HepG2 (cell line): ENCODE measurements around the gene PLEKHG7. TPM values are rescaled to one million over a fixed set of nuclear protein-coding genes. Genes with fewer than 3 reads are reported as not detected.

Experiments used
- ATAC-seq: fragments of 200-7000 bp; cut with Tn5 transposase; 3 replicates; pipeline ENCODE4 v1.9.1; 2020; ENCODE audit warnings: mild to moderate bottlenecking, moderate library complexity
- BruUV-seq: library from RNA; stranded (reverse); fragments of 400-500 nt; replicated peaks from 2 replicates; lab custom pipeline; 2021; lab: Mats Ljungman, UMichigan
- CTCF ChIA-PET: fragments of 300-600 bp; formaldehyde crosslinking; extraction: SDS; loops from one replicate; lab custom pipeline; 2021; ENCODE audit warnings: low total read pairs, inconsistent platforms, low intra/inter-chr PET ratio; lab: Yijun Ruan, JAX
- POLR2A ChIA-PET: fragments of 350-600 bp; sonication (Branson Sonifier 250); formaldehyde crosslinking; loops from one replicate; lab custom pipeline; 2020; ENCODE audit warnings: antibody characterized with exemption, inconsistent platforms; lab: Yijun Ruan, JAX
- DNase-seq: peaks from one replicate; pipeline ENCODE4 v3.0.0-alpha.2; 2015; ENCODE audit warnings: low spot score
- FAIRE-seq: peaks from 3 replicates; lab custom pipeline; 2011; peaks lifted over from hg19 to GRCh38; lab: Jason Lieb, UNC
- H2AFZ ChIP-seq: one replicate; pipeline ENCODE4 v1.6.1; 2011; ENCODE audit warnings: low read length, inconsistent platforms
- H3K27ac ChIP-seq: fragments of 300-600 bp; 3 replicates; pipeline ENCODE4 v1.8.0; 2011; ENCODE audit warnings: mixed run types, mild to moderate bottlenecking, mixed read lengths, low read length, inconsistent platforms; ENCODE audit not compliant: insufficient read depth; ENCODE audit errors: extremely low read length
- H3K27me3 ChIP-seq, 2 experiments: fragments of 200-600 bp in 1 of 2; 2 replicates in 1 of 2; 3 replicates in 1 of 2; pipeline versions ENCODE4 v1.6.0 to v1.8.0; 2011; ENCODE audit warnings: low read length in 2 of 2, mild to moderate bottlenecking in 2 of 2, moderate library complexity in 2 of 2, inconsistent platforms in 1 of 2; ENCODE audit not compliant: insufficient read depth in 2 of 2, control insufficient read depth in 1 of 2
- H3K36me3 ChIP-seq, 2 experiments: fragments of 200-600 bp in 1 of 2; replicated peaks in 1 of 2; 2 replicates in 1 of 2; 3 replicates in 1 of 2; pipeline versions ENCODE4 v1.5.1 to v1.8.0; 2011; ENCODE audit warnings: low read length in 2 of 2, inconsistent platforms in 1 of 2; ENCODE audit not compliant: insufficient read depth in 2 of 2, control insufficient read depth in 1 of 2
- H3K4me1 ChIP-seq: 2 replicates; pipeline ENCODE4 v1.5.1; 2012; ENCODE audit warnings: low read length, inconsistent platforms; ENCODE audit not compliant: insufficient read depth
- H3K4me2 ChIP-seq: 2 replicates; pipeline ENCODE4 v1.6.0; 2011; ENCODE audit warnings: low read depth, low read length, inconsistent platforms
- H3K4me3 ChIP-seq, 3 experiments: fragments of 200-600 bp in 1 of 3; sonication (generic), shearing (Covaris generic) in 1 of 3; replicated peaks in 1 of 3; 2 replicates each; pipeline ENCODE4 v1.5.1; 2011 to 2016; ENCODE audit warnings: low read length in 3 of 3, inconsistent platforms in 2 of 3, low read depth in 2 of 3, mild to moderate bottlenecking in 2 of 3, control low read depth in 1 of 3, mixed read lengths in 1 of 3; ENCODE audit not compliant: insufficient read depth in 1 of 3
- H3K79me2 ChIP-seq: one replicate; pipeline ENCODE4 v1.6.1; 2011; ENCODE audit warnings: low read length, inconsistent platforms; ENCODE audit not compliant: insufficient read depth
- H3K9ac ChIP-seq: 2 replicates; pipeline ENCODE4 v1.6.0; 2011; ENCODE audit warnings: mild to moderate bottlenecking, low read depth, low read length, inconsistent platforms; ENCODE audit not compliant: insufficient read depth
- H3K9me3 ChIP-seq: 2 replicates; pipeline ENCODE4 v1.5.1; 2012; ENCODE audit warnings: mild to moderate bottlenecking, low read length
- H4K20me1 ChIP-seq: 2 replicates; pipeline ENCODE4 v1.6.0; 2011; ENCODE audit warnings: inconsistent platforms, mild to moderate bottlenecking, low read length, moderate library complexity; ENCODE audit not compliant: insufficient read depth
- ATF7 ChIP-seq, 2 experiments: fragments of 450-650 bp in 1 of 2; sonication (generic) in 1 of 2; formaldehyde crosslinking in 1 of 2; IDR thresholded peaks; 2 replicates each; pipeline versions ENCODE4 v1.4.0 to v1.6.1; 2016 to 2020; ENCODE audit warnings: antibody characterized with exemption in 1 of 2, mild to moderate bottlenecking in 1 of 2, missing genetic modification reagents in 1 of 2
- CTCF ChIP-seq: sonication (generic); formaldehyde crosslinking; IDR thresholded peaks from 2 replicates; pipeline ENCODE4 v1.5.0; 2020; ENCODE audit warnings: mild to moderate bottlenecking, missing genetic modification reagents, moderate library complexity
- DMAP1 ChIP-seq: IDR thresholded peaks from 2 replicates; pipeline ENCODE4 v1.6.1; 2016
- ETS1 ChIP-seq: sonication (generic); formaldehyde crosslinking; IDR thresholded peaks from 2 replicates; pipeline ENCODE4 v1.4.0; 2020; ENCODE audit warnings: missing genetic modification reagents
- HIC2 ChIP-seq: sonication (generic); formaldehyde crosslinking; IDR thresholded peaks from 2 replicates; pipeline ENCODE4 v1.9.0; 2022; ENCODE audit warnings: low read depth, missing genetic modification reagents
- KLF11 ChIP-seq: IDR thresholded peaks from 2 replicates; pipeline ENCODE4 v1.6.1; 2016; ENCODE audit warnings: missing compliant biosample characterization
- MYC ChIP-seq: sonication (generic); formaldehyde crosslinking; IDR thresholded peaks from 2 replicates; pipeline ENCODE4 v1.9.0; 2021; ENCODE audit warnings: missing genetic modification reagents, borderline replicate concordance
- NR3C1 ChIP-seq: sonication (generic); formaldehyde crosslinking; IDR thresholded peaks from 2 replicates; pipeline ENCODE4 v1.4.0; 2020; ENCODE audit warnings: missing genetic modification reagents
- PCBP1 ChIP-seq: fragments of 200-400 bp; formaldehyde crosslinking; IDR thresholded peaks from 2 replicates; pipeline ENCODE4 v1.6.1; 2017; ENCODE audit warnings: mild to moderate bottlenecking, low read depth, low read length, borderline replicate concordance
- POLR2A ChIP-seq, 2 experiments: IDR thresholded peaks; 2 replicates each; pipeline ENCODE4 v1.6.1; 2011; ENCODE audit warnings: low read depth in 2 of 2, low read length in 2 of 2, mild to moderate bottlenecking in 1 of 2, moderate library complexity in 1 of 2; ENCODE audit not compliant: insufficient read depth in 1 of 2
- SNRNP70 ChIP-seq: fragments of 200-400 bp; formaldehyde crosslinking; IDR thresholded peaks from 2 replicates; pipeline ENCODE4 v1.6.1; 2017; ENCODE audit warnings: mild to moderate bottlenecking, low read depth, low read length, moderate library complexity
- TIGD3 ChIP-seq: sonication (generic); formaldehyde crosslinking; IDR thresholded peaks from 2 replicates; pipeline ENCODE4 v1.5.1; 2020; ENCODE audit warnings: mild to moderate bottlenecking, missing genetic modification reagents, borderline replicate concordance
- YY1 ChIP-seq: IDR thresholded peaks from 2 replicates; pipeline ENCODE4 v1.6.1; 2011; ENCODE audit warnings: low read length, low read depth, moderate library complexity, mild to moderate bottlenecking; ENCODE audit not compliant: insufficient read depth, insufficient replicate concordance
- ZBTB20 ChIP-seq: sonication (generic); formaldehyde crosslinking; IDR thresholded peaks from 2 replicates; pipeline ENCODE4 v1.8.1; 2023; ENCODE audit warnings: missing genetic modification reagents, low read depth, mild to moderate bottlenecking, borderline replicate concordance
- ZKSCAN1 ChIP-seq: fragments of 150-350 bp; IDR thresholded peaks from 2 replicates; pipeline ENCODE4 v1.6.1; 2014; ENCODE audit warnings: low read length
- ZNF205 ChIP-seq: IDR thresholded peaks from 2 replicates; pipeline ENCODE4 v1.6.1; 2018; ENCODE audit warnings: missing biosample characterization, missing genetic modification reagents
- ZNF24 ChIP-seq: fragments of 450-650 bp; IDR thresholded peaks from 2 replicates; pipeline ENCODE4 v1.6.1; 2017; ENCODE audit warnings: antibody characterized with exemption, mild to moderate bottlenecking
- ZNF326 ChIP-seq: sonication (generic); formaldehyde crosslinking; IDR thresholded peaks from 2 replicates; pipeline ENCODE4 v1.4.0; 2020; ENCODE audit warnings: missing genetic modification reagents, borderline replicate concordance
- ZNF552 ChIP-seq: sonication (generic); formaldehyde crosslinking; IDR thresholded peaks from 2 replicates; pipeline ENCODE4 v1.9.0; 2022; ENCODE audit warnings: missing genetic modification reagents, mild to moderate bottlenecking, borderline replicate concordance
- ZNF720 ChIP-seq: sonication (generic); formaldehyde crosslinking; IDR thresholded peaks from 2 replicates; pipeline ENCODE4 v1.4.0; 2020; ENCODE audit warnings: missing genetic modification reagents
- WGBS: methylation state at CpG from one replicate; pipeline ENCODE4 v1.1.6; 2017; ENCODE audit warnings: low lambda C conversion rate; 5-methylcytosine and 5-hydroxymethylcytosine counted together
- in situ Hi-C: cut with HindIII; loops from 2 replicates; pipeline ENCODE4 v1.10.0; 2017; ENCODE audit warnings: low pct_unique_long_range_greater_than_20kb; ENCODE audit not compliant: extremely low pct_ligation_motif_present
- intact Hi-C: fragments of 100-400 bp; cut with micrococcal nuclease; formaldehyde crosslinking; loops from one replicate; pipeline ENCODE4 v1.10.0; 2022; ENCODE audit not compliant: unreplicated experiment
- polyA plus RNA-seq, 8 experiments: library from polyadenylated mRNA; depleted of rRNA in 3 of 8; stranded (reverse) in 7 of 8; unstranded in 1 of 8; fragments of >200 nt; fragmentation: Illumina TruSeq in 4 of 8; extraction: Trizol in 4 of 8; gene quantifications; 2 replicates each; pipeline versions ENCODE4 v1.2.1 to v1.2.3, GENCODE V29; 2011 to 2016; ENCODE audit warnings: low read depth in 4 of 8, missing spikeins in 1 of 8, mixed read lengths in 1 of 8; ENCODE audit not compliant: insufficient read depth in 1 of 8
- total RNA-seq, 5 experiments: library from RNA; depleted of rRNA; stranded (reverse); fragments of >200 nt; fragmentation: Illumina TruSeq; extraction: Trizol; gene quantifications; 2 replicates each; pipeline ENCODE4 v1.2.3, GENCODE V29; 2016; ENCODE audit warnings: low read depth in 1 of 5

Gene PLEKHG7
- total and polyA plus RNA-seq, 2 of the 13 experiments (the other 11 are each of a cell fraction or from before 2014, with no cell fraction given) = not detected

- TF ChIP-seq KLF11 (CRISPR knock-in tag) (no peak), YY1 (no peak), ATF7 (IDR thresholded peaks at IDR 0.05) (no peak), ATF7 (CRISPR knock-in tag; IDR thresholded peaks at IDR 0.05) (no peak), ETS1 (CRISPR knock-in tag) (no peak), ZNF24 (no peak)
These were observed 44.2 kb upstream of the PLEKHG7 start (continued) for GRCh38 chr12:92658611-92659010.

GRCh38 chr12:92661269-92661668 lies 41.5 kb upstream of the PLEKHG7 start:
- DNase-seq (no peak), ATAC-seq (no peak), FAIRE-seq (no peak)
- intact Hi-C loops (no loop called here), in situ Hi-C loops (no loop called here)
- Histone ChIP-seq H3K4me2 (no peak overlapping the region), H3K9ac (no peak overlapping the region), H3K79me2 (no peaks in the 10 kb centered on the region), H3K4me1 (no peaks in the 10 kb centered on the region), H3K27me3 (no peaks in the 10 kb centered on the region), H3K27ac (no peak overlapping the region), H3K9me3 (no peaks in the 10 kb centered on the region), H3K36me3 (no peaks in the 10 kb centered on the region), H3K4me3 (no peak overlapping the region), H4K20me1 (no peaks in the 10 kb centered on the region), H2AFZ (no peak overlapping the region)
- WGBS = 83% methylated on average over 6 of the region's 6 CpGs
- ChIA-PET POLR2A (no interaction called here), CTCF (no interaction called here)
- BruUV-seq = no TSS peak
- TF ChIP-seq ZNF326 (no peak), ZNF552 (no peak), TIGD3 (CRISPR knock-in tag) (no peak), ZNF720 (CRISPR knock-in tag) (no peak), NR3C1 (CRISPR knock-in tag) (no peak), PCBP1 (no peak), ZBTB20 (CRISPR knock-in tag) (no peak), POLR2A (IDR thresholded peaks at IDR 0.05; ENCODE audit: insufficient read depth in 1 of 2, low read depth in 2 of 2, low read length in 2 of 2) (no peak), ZKSCAN1 (no peak), CTCF (CRISPR knock-in tag) (no peak), SNRNP70 (no peak), MYC (CRISPR knock-in tag) (no peak), ZNF205 (no peak), HIC2 (CRISPR knock-in tag) (no peak), DMAP1 (CRISPR knock-in tag) (no peak)
